HEK293 (cell line): ENCODE data around the gene NUP58.

Experiments
- CTCF ChIP-seq: fragments of 450-650 bp; formaldehyde crosslinking; IDR thresholded peaks from 2 replicates; pipeline ENCODE4 v1.5.1; 2016; ENCODE audit warnings: missing biosample characterization, missing genetic modification characterization
- ZNF274 ChIP-seq, 2 experiments: fragments of 200-500 bp in 1 of 2; fragments of 450-650 bp in 1 of 2; sonication (Bioruptor generic) in 1 of 2; formaldehyde crosslinking in 1 of 2; IDR thresholded peaks; 2 replicates each; pipeline versions ENCODE4 v1.5.1 to v1.6.1; 2014 to 2016; ENCODE audit warnings: borderline replicate concordance in 1 of 2, inconsistent platforms in 1 of 2, low read length in 1 of 2, missing biosample characterization in 1 of 2, missing genetic modification characterization in 1 of 2
- ZNF341 ChIP-seq: fragments of 450-650 bp; formaldehyde crosslinking; IDR thresholded peaks from 2 replicates; pipeline ENCODE4; 2016; ENCODE audit warnings: low read depth, missing biosample characterization, missing genetic modification characterization
- ZNF549 ChIP-seq: fragments of 450-650 bp; IDR thresholded peaks from 2 replicates; pipeline ENCODE4 v1.5.1; 2018; ENCODE audit warnings: missing biosample characterization, missing genetic modification characterization, mild to moderate bottlenecking, inconsistent platforms, moderate library complexity
- ZSCAN4 ChIP-seq: fragments of 450-650 bp; formaldehyde crosslinking; IDR thresholded peaks from 2 replicates; pipeline ENCODE4 v1.5.1; 2017; ENCODE audit warnings: missing biosample characterization, missing genetic modification characterization

- TF ChIP-seq CTCF (no peak), ZSCAN4 (tag by site-specific recombination) (no peak), ZNF274 (IDR thresholded peaks at IDR 0.05; ENCODE audit: low read length) (no peak), ZNF274 (tag by site-specific recombination; IDR thresholded peaks at IDR 0.05; ENCODE audit: borderline replicate concordance) (no peak), ZNF341 (tag by site-specific recombination) (no peak), ZNF549 (no peak)
Measured at GRCh38 chr13:25351404-25351803, 50.0 kb downstream of the NUP58 start.
